H9 (cell line): ENCODE results near the gene LMF1. TPM values are rescaled to one million over a fixed set of nuclear protein-coding genes. Genes with fewer than 3 reads are reported as not detected.

Experiments used
- DNase-seq: peaks from one replicate; pipeline ENCODE4 v3.0.0-alpha.2; 2017
- H2AFZ ChIP-seq: one replicate; pipeline ENCODE4 v1.6.1; 2013; ENCODE audit warnings: mild to moderate bottlenecking, low read length, control low read depth, moderate library complexity
- H2AK5ac ChIP-seq: 2 replicates; pipeline ENCODE4 v1.6.1; 2013; ENCODE audit warnings: low read length, control low read depth, mixed read lengths; ENCODE audit not compliant: insufficient read length
- H2BK120ac ChIP-seq: one replicate; pipeline ENCODE4 v1.6.1; 2013; ENCODE audit warnings: low read depth, mild to moderate bottlenecking, low read length, control low read depth, inconsistent platforms; ENCODE audit not compliant: poor library complexity, severe bottlenecking
- H2BK12ac ChIP-seq: 2 replicates; pipeline ENCODE4 v1.6.1; 2013; ENCODE audit warnings: low read length, control low read depth, mixed read lengths, low read depth; ENCODE audit not compliant: insufficient read length
- H2BK15ac ChIP-seq: 2 replicates; pipeline ENCODE4 v1.6.1; 2013; ENCODE audit warnings: low read depth, low read length, control low read depth
- H2BK20ac ChIP-seq: one replicate; pipeline ENCODE4 v1.6.1; 2013; ENCODE audit warnings: low read depth, mild to moderate bottlenecking, low read length, control low read depth, inconsistent platforms; ENCODE audit not compliant: poor library complexity, severe bottlenecking
- H2BK5ac ChIP-seq: 2 replicates; pipeline ENCODE4 v1.6.1; 2013; ENCODE audit warnings: low read length, control low read depth, mixed read lengths; ENCODE audit not compliant: insufficient read length
- H3K14ac ChIP-seq: 2 replicates; pipeline ENCODE4 v1.6.1; 2013; ENCODE audit warnings: low read length, control low read depth; ENCODE audit not compliant: insufficient read depth
- H3K18ac ChIP-seq: 2 replicates; pipeline ENCODE4 v1.6.1; 2013; ENCODE audit warnings: low read depth, mild to moderate bottlenecking, mixed read lengths, low read length, control low read depth; ENCODE audit not compliant: insufficient read length
- H3K23ac ChIP-seq: 2 replicates; pipeline ENCODE4 v1.6.1; 2013; ENCODE audit warnings: low read length, control low read depth, mixed read lengths, low read depth; ENCODE audit not compliant: insufficient read length
- H3K23me2 ChIP-seq: 2 replicates; pipeline ENCODE4 v1.6.1; 2013; ENCODE audit warnings: low read depth, mild to moderate bottlenecking, mixed read lengths, low read length, control low read depth; ENCODE audit not compliant: insufficient read length, poor library complexity, severe bottlenecking
- H3K27ac ChIP-seq: 2 replicates; pipeline ENCODE4 v1.5.1; 2013; ENCODE audit warnings: low read length, control low read depth, mixed read lengths, low read depth; ENCODE audit not compliant: insufficient read length
- H3K27me3 ChIP-seq: 2 replicates; pipeline ENCODE4 v1.6.1; 2013; ENCODE audit warnings: low read length, control low read depth, inconsistent platforms; ENCODE audit not compliant: insufficient read depth
- H3K4ac ChIP-seq: 2 replicates; pipeline ENCODE4 v1.6.1; 2013; ENCODE audit warnings: low read depth, mild to moderate bottlenecking, control low read depth, inconsistent platforms, low read length, moderate library complexity
- H3K4me1 ChIP-seq: 2 replicates; pipeline ENCODE4 v1.6.1; 2013; ENCODE audit warnings: low read length, control low read depth, inconsistent platforms; ENCODE audit not compliant: insufficient read depth
- H3K4me2 ChIP-seq: 2 replicates; pipeline ENCODE4 v1.6.1; 2013; ENCODE audit warnings: low read length, control low read depth, mixed read lengths; ENCODE audit not compliant: insufficient read length, insufficient read depth
- H3K56ac ChIP-seq: 2 replicates; pipeline ENCODE4 v1.6.1; 2013; ENCODE audit warnings: low read depth, mild to moderate bottlenecking, mixed read lengths, low read length, control low read depth; ENCODE audit not compliant: insufficient read length
- H3K79me1 ChIP-seq: 2 replicates; pipeline ENCODE4 v1.6.1; 2013; ENCODE audit warnings: low read depth, mild to moderate bottlenecking, moderate library complexity, low read length, control low read depth, inconsistent platforms; ENCODE audit not compliant: insufficient read depth, poor library complexity, severe bottlenecking
- H3K79me2 ChIP-seq: 2 replicates; pipeline ENCODE4 v1.6.1; 2013; ENCODE audit warnings: low read length, control low read depth, inconsistent platforms; ENCODE audit not compliant: insufficient read depth
- H3K9ac ChIP-seq: 2 replicates; pipeline ENCODE4 v1.6.1; 2013; ENCODE audit warnings: low read length, control low read depth, mixed read lengths; ENCODE audit not compliant: insufficient read length; ENCODE audit errors: extremely low read depth
- H3K9me3 ChIP-seq: one replicate; pipeline ENCODE4 v1.6.1; 2013; ENCODE audit warnings: low read depth, low read length, inconsistent platforms; ENCODE audit not compliant: control insufficient read depth
- H3T11ph ChIP-seq: one replicate; pipeline ENCODE4 v1.6.1; 2013; ENCODE audit warnings: mild to moderate bottlenecking, low read length, control low read depth, inconsistent platforms
- H4K20me1 ChIP-seq: one replicate; pipeline ENCODE4 v1.6.1; 2013; ENCODE audit not compliant: control insufficient read depth, insufficient read length, insufficient read depth
- H4K5ac ChIP-seq: 2 replicates; pipeline ENCODE4 v1.6.1; 2013; ENCODE audit warnings: low read depth, mild to moderate bottlenecking, mixed read lengths, low read length, control low read depth; ENCODE audit not compliant: insufficient read length
- H4K8ac ChIP-seq: replicated peaks from 2 replicates; pipeline ENCODE4 v1.6.1; 2013; ENCODE audit warnings: low read length, control low read depth, mixed read lengths, low read depth; ENCODE audit not compliant: insufficient read length
- H4K91ac ChIP-seq: 2 replicates; pipeline ENCODE4 v1.6.1; 2013; ENCODE audit warnings: low read depth, mild to moderate bottlenecking, moderate library complexity, mixed read lengths, low read length, control low read depth; ENCODE audit not compliant: insufficient read length
- H3K27ac Mint-ChIP-seq, 3 experiments: 2 replicates in 2 of 3; 3 replicates in 1 of 3; pipeline ENCODE4 v1.8.0; 2020 to 2021; ENCODE audit warnings: mixed read lengths in 3 of 3, mild to moderate bottlenecking in 1 of 3, moderate library complexity in 1 of 3
- H3K27me3 Mint-ChIP-seq: 2 replicates; pipeline ENCODE4 v1.8.0; 2021; ENCODE audit warnings: low read depth, mild to moderate bottlenecking, moderate library complexity, mixed read lengths
- H3K36me3 Mint-ChIP-seq, 3 experiments: 2 replicates in 2 of 3; 3 replicates in 1 of 3; pipeline ENCODE4 v1.8.0; 2020 to 2021; ENCODE audit warnings: low read depth in 3 of 3, mixed read lengths in 3 of 3; ENCODE audit not compliant: insufficient read depth in 1 of 3
- H3K4me1 Mint-ChIP-seq, 2 experiments: 2 replicates each; pipeline ENCODE4 v1.8.0; 2020; ENCODE audit warnings: mixed read lengths in 2 of 2
- H3K4me3 Mint-ChIP-seq, 2 experiments: 2 replicates in 1 of 2; 3 replicates in 1 of 2; pipeline ENCODE4 v1.8.0; 2020 to 2021; ENCODE audit warnings: mild to moderate bottlenecking in 2 of 2, mixed read lengths in 2 of 2, moderate library complexity in 1 of 2
- H3K9me3 Mint-ChIP-seq, 2 experiments: 2 replicates in 1 of 2; 3 replicates in 1 of 2; pipeline ENCODE4 v1.8.0; 2020; ENCODE audit warnings: mild to moderate bottlenecking in 2 of 2, mixed read lengths in 2 of 2, moderate library complexity in 1 of 2
- CTCF ChIP-seq: fragments of 200-600 bp; sonication (generic); conservative IDR thresholded peaks from 3 replicates; pipeline ENCODE4 v1.8.0; 2021; ENCODE audit warnings: antibody characterized with exemption, mild to moderate bottlenecking
- WGBS: extraction: QIAGEN DNeasy Blood & Tissue Kit; methylation state at CpG from one replicate; pipeline ENCODE4 v1.1.7; 2013; ENCODE audit warnings: missing lambda C conversion rate, low lambda C conversion rate, mixed read lengths; ENCODE audit not compliant: insufficient read length; ENCODE audit errors: extremely low coverage; 5-methylcytosine and 5-hydroxymethylcytosine counted together
- total RNA-seq: library from RNA; stranded (reverse); gene quantifications from 2 replicates; pipeline ENCODE4 v1.2.1, GENCODE V29; 2021

LMF1 gene
- total RNA-seq, 1 experiment from 2014 or later, result 7.1 TPM

- H3K27me3 Mint-ChIP-seq, result peaks cover 1% of the 10 kb centered on the region
- Histone ChIP-seq H4K20me1 (no peaks in the 10 kb centered on the region), H3K23ac (no peak overlapping the region), H3T11ph (no peak overlapping the region), H3K9me3 (no peaks in the 10 kb centered on the region), H3K27ac (no peak overlapping the region), H3K56ac (no peak overlapping the region), H2BK15ac (no peak overlapping the region), H3K14ac (no peak overlapping the region), H4K5ac (no peak overlapping the region), H2BK20ac (no peak overlapping the region), H2BK120ac (no peak overlapping the region), H3K23me2 (no peaks in the 10 kb centered on the region), H3K4me2 (no peak overlapping the region), H3K79me1 (no peaks in the 10 kb centered on the region), H2BK5ac (no peak overlapping the region), H3K18ac (no peak overlapping the region), H2AFZ (no peak overlapping the region), H2AK5ac (no peak overlapping the region), H3K9ac (no peak overlapping the region), H2BK12ac (no peak overlapping the region), H4K8ac (no peak overlapping the region), H3K4me1 (no peaks in the 10 kb centered on the region), H3K27me3 (no peaks in the 10 kb centered on the region), H3K79me2 (no peaks in the 10 kb centered on the region), H3K4ac (no peak overlapping the region), H4K91ac (no peak overlapping the region)
- H3K9me3 Mint-ChIP-seq, result peaks cover under 1% of the 10 kb centered on the region in 2 experiments; a peak in 3 of 5 replicates
- no peak for DNase-seq
- TF ChIP-seq CTCF, result no peak
- no CpG with 5 or more reads among the region's 11 CpGs for WGBS
- H3K4me3 Mint-ChIP-seq, result no peak overlapping the region
- no peak overlapping the region for H3K27ac Mint-ChIP-seq
- peaks cover 0 to 2% (median under 1%) of the 10 kb centered on the region in 3 experiments; a peak in 1 of 7 replicates for H3K36me3 Mint-ChIP-seq
- no peaks in the 10 kb centered on the region for H3K4me1 Mint-ChIP-seq
Observed at GRCh38 chr16:935684-936083, 35.1 kb downstream of the LMF1 start.
